ENCODE data around the gene ANO5.

The ANO5 gene

DNA sequence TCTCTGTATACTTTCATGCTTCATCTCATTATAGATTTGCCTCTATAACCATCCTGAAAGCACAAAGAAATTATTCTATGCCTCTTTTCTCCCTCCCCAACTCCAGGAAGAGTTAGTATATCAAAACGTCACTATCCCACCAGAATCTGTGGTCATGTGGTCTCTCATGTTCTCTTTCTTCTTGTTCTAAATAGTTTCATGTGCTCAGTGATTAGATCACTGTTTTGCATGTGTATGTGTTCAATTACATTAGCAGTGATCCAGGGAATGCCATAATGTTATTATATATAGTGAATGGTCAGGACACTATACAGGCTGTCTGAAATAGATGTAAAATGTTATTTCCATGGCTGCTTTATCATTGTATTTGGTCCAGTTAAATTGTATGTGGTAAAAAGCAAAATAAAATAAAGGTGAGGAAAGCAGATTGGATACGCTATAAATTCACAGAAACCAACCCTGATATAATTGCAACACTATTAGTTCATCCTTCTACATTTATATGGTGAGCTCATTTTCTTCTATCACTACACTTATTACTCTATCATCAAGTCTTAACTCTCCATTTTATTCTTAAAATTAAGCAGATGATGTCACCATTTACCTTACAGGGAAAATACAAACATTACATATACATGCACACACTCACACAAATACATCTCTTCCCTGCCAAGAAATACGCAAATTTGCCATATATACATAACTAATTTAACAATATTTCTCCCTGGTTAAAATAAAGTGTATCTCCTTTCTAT is 26.9 kb upstream of the ANO5 start:
- TF ChIP-seq, protein P1, sequence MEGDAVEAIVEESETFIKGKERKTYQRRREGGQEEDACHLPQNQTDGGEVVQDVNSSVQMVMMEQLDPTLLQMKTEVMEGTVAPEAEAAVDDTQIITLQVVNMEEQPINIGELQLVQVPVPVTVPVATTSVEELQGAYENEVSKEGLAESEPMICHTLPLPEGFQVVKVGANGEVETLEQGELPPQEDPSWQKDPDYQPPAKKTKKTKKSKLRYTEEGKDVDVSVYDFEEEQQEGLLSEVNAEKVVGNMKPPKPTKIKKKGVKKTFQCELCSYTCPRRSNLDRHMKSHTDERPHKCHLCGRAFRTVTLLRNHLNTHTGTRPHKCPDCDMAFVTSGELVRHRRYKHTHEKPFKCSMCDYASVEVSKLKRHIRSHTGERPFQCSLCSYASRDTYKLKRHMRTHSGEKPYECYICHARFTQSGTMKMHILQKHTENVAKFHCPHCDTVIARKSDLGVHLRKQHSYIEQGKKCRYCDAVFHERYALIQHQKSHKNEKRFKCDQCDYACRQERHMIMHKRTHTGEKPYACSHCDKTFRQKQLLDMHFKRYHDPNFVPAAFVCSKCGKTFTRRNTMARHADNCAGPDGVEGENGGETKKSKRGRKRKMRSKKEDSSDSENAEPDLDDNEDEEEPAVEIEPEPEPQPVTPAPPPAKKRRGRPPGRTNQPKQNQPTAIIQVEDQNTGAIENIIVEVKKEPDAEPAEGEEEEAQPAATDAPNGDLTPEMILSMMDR (IDR thresholded peaks at IDR 0.05; ENCODE audit: low read depth, low read length, poor library complexity, severe bottlenecking), result no peak
- no peak for TF ChIP-seq EZH2phosphoT487 (IDR thresholded peaks at IDR 0.05; ENCODE audit: borderline replicate concordance, low read length)
- no peak overlapping the region for H3K27ac ChIP-seq (ENCODE audit: low read depth, low read length)
- no peaks in the 10 kb centered on the region for H3K9me2 ChIP-seq (replicated peaks; ENCODE audit: control insufficient read depth, low read length)
- H3K36me3 ChIP-seq (ENCODE audit: control insufficient read depth, low read length), result no peaks in the 10 kb centered on the region
- H3K4me3 ChIP-seq (ENCODE audit: low read length), result no peak overlapping the region
- H3K9me3 ChIP-seq (ENCODE audit: control insufficient read depth, insufficient read depth, low read length), result no peaks in the 10 kb centered on the region
- no peaks in the 10 kb centered on the region for H4K20me1 ChIP-seq (ENCODE audit: control insufficient read depth, insufficient read depth, low read depth, low read length)
- H3K4me2 ChIP-seq (ENCODE audit: low read length), result no peak overlapping the region
- H3K79me2 ChIP-seq (ENCODE audit: control insufficient read depth, low read length), result no peaks in the 10 kb centered on the region
- H3K27me3 ChIP-seq (ENCODE audit: control insufficient read depth, low read length), result no peaks in the 10 kb centered on the region
- H3F3A ChIP-seq (ENCODE audit: control insufficient read depth, insufficient read depth), result no peaks in the 10 kb centered on the region
- no peaks in the 10 kb centered on the region for H3K4me1 ChIP-seq (ENCODE audit: control insufficient read depth, low read length)

DNA sequence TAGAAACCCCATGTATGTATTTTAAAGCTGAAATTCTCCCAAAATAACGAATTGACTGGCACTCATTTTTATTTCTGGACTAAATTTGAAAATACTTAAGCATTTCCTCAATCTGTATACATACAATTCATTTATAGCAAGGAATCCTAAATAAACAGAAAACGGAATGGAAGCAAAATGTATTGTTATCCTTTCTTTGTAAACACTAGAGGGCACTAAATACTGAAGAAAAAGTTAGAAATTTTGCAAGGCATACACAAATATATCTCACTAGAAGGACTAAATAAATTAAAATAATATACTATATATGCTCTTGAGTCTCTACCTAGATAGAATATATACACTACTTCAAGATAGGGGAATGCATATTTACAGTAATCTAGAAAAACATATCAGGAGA is 23.1 kb upstream of the ANO5 start:
- no peaks in the 10 kb centered on the region for H3K9me2 ChIP-seq (replicated peaks; ENCODE audit: control insufficient read depth, low read length)
- H3K4me3 ChIP-seq (ENCODE audit: low read length), result no peak overlapping the region
- TF ChIP-seq, protein P1 (IDR thresholded peaks at IDR 0.05; ENCODE audit: low read depth, low read length, poor library complexity, severe bottlenecking), result peak; percentile 36
- no peak for TF ChIP-seq EZH2phosphoT487 (IDR thresholded peaks at IDR 0.05; ENCODE audit: borderline replicate concordance, low read length)
- no peaks in the 10 kb centered on the region for H3K79me2 ChIP-seq (ENCODE audit: control insufficient read depth, low read length)
- no peaks in the 10 kb centered on the region for H3K4me1 ChIP-seq (ENCODE audit: control insufficient read depth, low read length)
- H3K9me3 ChIP-seq (ENCODE audit: control insufficient read depth, insufficient read depth, low read length), result no peaks in the 10 kb centered on the region
- H3K36me3 ChIP-seq (ENCODE audit: control insufficient read depth, low read length), result no peaks in the 10 kb centered on the region
- H3K27me3 ChIP-seq (ENCODE audit: control insufficient read depth, low read length), result no peaks in the 10 kb centered on the region
- no peaks in the 10 kb centered on the region for H4K20me1 ChIP-seq (ENCODE audit: control insufficient read depth, insufficient read depth, low read depth, low read length)
- no peaks in the 10 kb centered on the region for H3F3A ChIP-seq (ENCODE audit: control insufficient read depth, insufficient read depth)
- H3K4me2 ChIP-seq (ENCODE audit: low read length), result no peak overlapping the region
- no peak overlapping the region for H3K27ac ChIP-seq (ENCODE audit: low read depth, low read length)

DNA sequence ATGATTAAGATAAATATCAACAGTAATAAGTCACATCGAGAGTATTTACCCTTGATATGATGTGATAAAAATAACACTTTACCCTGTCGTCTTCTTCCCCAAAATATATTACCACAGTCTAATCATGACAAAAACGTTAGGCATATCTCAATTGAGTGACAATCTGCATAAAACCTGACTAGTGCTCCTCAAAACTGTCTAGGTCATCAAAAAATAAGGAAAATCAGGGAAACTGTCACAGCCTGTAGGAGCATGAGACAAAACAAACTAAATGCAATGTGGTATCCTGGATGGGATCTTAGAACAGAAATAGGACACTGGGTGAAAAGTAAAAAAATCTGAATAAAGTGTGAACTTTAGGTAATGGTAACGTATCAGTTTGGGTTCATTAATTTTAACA is 19.4 kb upstream of the ANO5 start:
- no peak overlapping the region for H3K4me3 ChIP-seq (ENCODE audit: low read length)
- no peak overlapping the region for H3K4me2 ChIP-seq (ENCODE audit: low read length)
- H3K27ac ChIP-seq (ENCODE audit: low read depth, low read length), result no peak overlapping the region
- no peaks in the 10 kb centered on the region for H3K79me2 ChIP-seq (ENCODE audit: control insufficient read depth, low read length)
- no peaks in the 10 kb centered on the region for H3K4me1 ChIP-seq (ENCODE audit: control insufficient read depth, low read length)
- no peaks in the 10 kb centered on the region for H3K9me2 ChIP-seq (replicated peaks; ENCODE audit: control insufficient read depth, low read length)
- no peaks in the 10 kb centered on the region for H4K20me1 ChIP-seq (ENCODE audit: control insufficient read depth, insufficient read depth, low read depth, low read length)
- no peaks in the 10 kb centered on the region for H3K9me3 ChIP-seq (ENCODE audit: control insufficient read depth, insufficient read depth, low read length)
- H3K27me3 ChIP-seq (ENCODE audit: control insufficient read depth, low read length), result no peaks in the 10 kb centered on the region
- H3F3A ChIP-seq (ENCODE audit: control insufficient read depth, insufficient read depth), result no peaks in the 10 kb centered on the region
- no peak for TF ChIP-seq EZH2phosphoT487 (IDR thresholded peaks at IDR 0.05; ENCODE audit: borderline replicate concordance, low read length)
- TF ChIP-seq, protein P1 (IDR thresholded peaks at IDR 0.05; ENCODE audit: low read depth, low read length, poor library complexity, severe bottlenecking), result no peak
- H3K36me3 ChIP-seq (ENCODE audit: control insufficient read depth, low read length), result no peaks in the 10 kb centered on the region

Data from DOHH2 (cell line).